Panc1 (cell line): ENCODE results near the gene TTLL5. TPM values are rescaled to one million over a fixed set of nuclear protein-coding genes. Genes with fewer than 3 reads are reported as not detected.

Experiments used
- ATAC-seq: fragments of 200-7000 bp; cut with Tn5 transposase; 2 replicates; pipeline ENCODE4 v1.9.1; 2020; ENCODE audit warnings: mild to moderate bottlenecking, moderate library complexity
- BruUV-seq: library from RNA; stranded (reverse); fragments of 400-500 nt; replicated peaks from 2 replicates; lab custom pipeline; 2021; lab: Mats Ljungman, UMichigan
- CTCF ChIA-PET: fragments of 300-600 bp; sonication (Branson Sonifier 250); formaldehyde crosslinking; loops from one replicate; lab custom pipeline; 2022; ENCODE audit warnings: antibody characterized with exemption; lab: Charles Lee
- POLR2A ChIA-PET: fragments of 300-600 bp; sonication (Branson Sonifier 250); formaldehyde crosslinking; loops from one replicate; lab custom pipeline; 2022; ENCODE audit warnings: antibody characterized with exemption; lab: Charles Lee
- DNase-seq: peaks from one replicate; pipeline ENCODE4 v3.0.0-alpha.2; 2010; ENCODE audit warnings: low read depth, low spot score
- H3K27ac ChIP-seq: 2 replicates; pipeline ENCODE4 v1.5.1; 2011; ENCODE audit warnings: mild to moderate bottlenecking, low read length, inconsistent platforms
- H3K27me3 ChIP-seq: fragments of 200-500 bp; sonication (Bioruptor generic); 2 replicates; pipeline ENCODE4 v1.6.0; 2014; ENCODE audit warnings: low read length, inconsistent platforms; ENCODE audit not compliant: control insufficient read depth, insufficient read depth
- H3K36me3 ChIP-seq: fragments of 200-500 bp; sonication (Bioruptor generic); 2 replicates; pipeline ENCODE4 v1.5.1; 2014; ENCODE audit warnings: inconsistent platforms, mild to moderate bottlenecking, low read length, moderate library complexity; ENCODE audit not compliant: control insufficient read depth, insufficient read depth
- H3K4me1 ChIP-seq: 2 replicates; pipeline ENCODE4 v1.5.1; 2011; ENCODE audit warnings: inconsistent platforms, mild to moderate bottlenecking, low read length, moderate library complexity; ENCODE audit not compliant: control insufficient read depth, insufficient read depth
- H3K4me3 ChIP-seq, 2 experiments: 2 replicates each; pipeline ENCODE4 v1.5.1; 2011 to 2012; ENCODE audit warnings: low read depth in 2 of 2, low read length in 2 of 2, mild to moderate bottlenecking in 2 of 2, inconsistent platforms in 1 of 2, moderate library complexity in 1 of 2
- H3K9me3 ChIP-seq: fragments of 200-500 bp; sonication (Bioruptor generic); 2 replicates; pipeline ENCODE4 v1.5.1; 2014; ENCODE audit warnings: low read depth, mild to moderate bottlenecking, inconsistent platforms, low read length, moderate library complexity; ENCODE audit not compliant: control insufficient read depth, insufficient read depth
- POLR2AphosphoS5 ChIP-seq: IDR thresholded peaks from 2 replicates; pipeline ENCODE4 v1.6.1; 2012; ENCODE audit warnings: mild to moderate bottlenecking, low read depth, low read length, moderate library complexity
- SIN3A ChIP-seq: IDR thresholded peaks from 2 replicates; pipeline ENCODE4 v1.6.1; 2012; ENCODE audit warnings: low read depth, mild to moderate bottlenecking, low read length, moderate library complexity, borderline replicate concordance; ENCODE audit not compliant: insufficient read depth
- TCF7L2 ChIP-seq: IDR thresholded peaks from 2 replicates; pipeline ENCODE4 v1.6.1; 2011; ENCODE audit warnings: mild to moderate bottlenecking, low read depth, low read length, inconsistent platforms
- in situ Hi-C: cut with HindIII; loops from 2 replicates; pipeline ENCODE4 v1.10.0; 2016; ENCODE audit warnings: low sequenced_read_pairs, low pct_unique_long_range_greater_than_20kb
- intact Hi-C: fragments of 100-400 bp; cut with micrococcal nuclease; formaldehyde crosslinking; loops from one replicate; pipeline ENCODE4 v1.10.0; 2022; ENCODE audit not compliant: unreplicated experiment
- total RNA-seq: library from RNA; stranded (reverse); gene quantifications from one replicate; pipeline ENCODE4 v1.2.1, GENCODE V29; 2021; ENCODE audit not compliant: unreplicated experiment
- TF ChIP-seq, protein P1 (sequence below), 2 experiments: IDR thresholded peaks; 2 replicates each; pipeline ENCODE4 v1.6.1; 2011 to 2012; ENCODE audit warnings: low read depth in 2 of 2, control low read depth in 1 of 2, low read length in 1 of 2, mild to moderate bottlenecking in 1 of 2, moderate library complexity in 1 of 2; ENCODE audit not compliant: insufficient read depth in 1 of 2
- TF ChIP-seq, protein P2 (sequence below): fragments of 450-650 bp; IDR thresholded peaks from 2 replicates; pipeline ENCODE4 v1.5.1; 2017; ENCODE audit warnings: mild to moderate bottlenecking

Gene TTLL5
- total RNA-seq, 1 experiment from 2014 or later = 23.5 TPM

DNA sequence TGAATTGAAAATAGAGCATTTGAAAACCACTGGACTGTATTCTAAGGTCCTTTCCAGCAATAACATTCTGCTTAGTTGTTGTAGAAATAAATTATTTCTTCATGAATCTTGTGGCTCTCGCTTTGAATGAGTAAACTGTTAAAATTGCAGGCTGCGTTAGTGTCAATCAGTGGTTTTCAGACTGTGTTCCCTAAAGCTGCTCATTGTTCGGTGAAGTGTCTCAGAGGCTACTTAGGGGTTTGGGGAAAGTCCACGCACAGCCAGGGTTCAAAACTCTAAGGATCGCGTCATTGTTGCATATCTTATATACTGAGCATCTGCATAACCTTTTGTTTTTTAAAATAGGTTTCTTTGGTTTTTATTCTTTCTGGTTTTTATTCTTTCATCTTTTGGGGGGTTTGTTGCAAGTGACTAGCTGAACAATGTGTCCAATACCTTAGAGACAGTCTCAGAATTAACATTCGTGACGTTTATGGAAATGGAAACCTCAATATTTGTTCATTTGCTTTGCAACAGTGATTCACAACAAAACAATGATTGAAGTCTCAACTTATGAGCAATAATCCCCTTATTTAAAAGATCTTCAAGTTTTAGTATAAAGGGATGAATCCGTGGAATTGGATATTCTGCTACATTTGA, 108.1 kb downstream of the TTLL5 start:
- no peaks in the 10 kb centered on the region for H3K27me3 ChIP-seq
- no peaks in the 10 kb centered on the region for H3K4me1 ChIP-seq
- no TSS peak for BruUV-seq
- ATAC-seq (no peak), DNase-seq (no peak)
- no peak overlapping the region for H3K27ac ChIP-seq
- intact Hi-C loops (no loop called here), in situ Hi-C loops (no loop called here)
- no peak overlapping the region for H3K4me3 ChIP-seq
- H3K36me3 ChIP-seq = no peaks in the 10 kb centered on the region; the same call in 1 of the 2 replicates
- TF ChIP-seq, protein P1, sequence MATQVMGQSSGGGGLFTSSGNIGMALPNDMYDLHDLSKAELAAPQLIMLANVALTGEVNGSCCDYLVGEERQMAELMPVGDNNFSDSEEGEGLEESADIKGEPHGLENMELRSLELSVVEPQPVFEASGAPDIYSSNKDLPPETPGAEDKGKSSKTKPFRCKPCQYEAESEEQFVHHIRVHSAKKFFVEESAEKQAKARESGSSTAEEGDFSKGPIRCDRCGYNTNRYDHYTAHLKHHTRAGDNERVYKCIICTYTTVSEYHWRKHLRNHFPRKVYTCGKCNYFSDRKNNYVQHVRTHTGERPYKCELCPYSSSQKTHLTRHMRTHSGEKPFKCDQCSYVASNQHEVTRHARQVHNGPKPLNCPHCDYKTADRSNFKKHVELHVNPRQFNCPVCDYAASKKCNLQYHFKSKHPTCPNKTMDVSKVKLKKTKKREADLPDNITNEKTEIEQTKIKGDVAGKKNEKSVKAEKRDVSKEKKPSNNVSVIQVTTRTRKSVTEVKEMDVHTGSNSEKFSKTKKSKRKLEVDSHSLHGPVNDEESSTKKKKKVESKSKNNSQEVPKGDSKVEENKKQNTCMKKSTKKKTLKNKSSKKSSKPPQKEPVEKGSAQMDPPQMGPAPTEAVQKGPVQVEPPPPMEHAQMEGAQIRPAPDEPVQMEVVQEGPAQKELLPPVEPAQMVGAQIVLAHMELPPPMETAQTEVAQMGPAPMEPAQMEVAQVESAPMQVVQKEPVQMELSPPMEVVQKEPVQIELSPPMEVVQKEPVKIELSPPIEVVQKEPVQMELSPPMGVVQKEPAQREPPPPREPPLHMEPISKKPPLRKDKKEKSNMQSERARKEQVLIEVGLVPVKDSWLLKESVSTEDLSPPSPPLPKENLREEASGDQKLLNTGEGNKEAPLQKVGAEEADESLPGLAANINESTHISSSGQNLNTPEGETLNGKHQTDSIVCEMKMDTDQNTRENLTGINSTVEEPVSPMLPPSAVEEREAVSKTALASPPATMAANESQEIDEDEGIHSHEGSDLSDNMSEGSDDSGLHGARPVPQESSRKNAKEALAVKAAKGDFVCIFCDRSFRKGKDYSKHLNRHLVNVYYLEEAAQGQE (IDR thresholded peaks at IDR 0.05; ENCODE audit: insufficient read depth in 1 of 2, low read depth in 2 of 2, low read length in 1 of 2) = no peak
- TF ChIP-seq SIN3A (no peak), TCF7L2 (no peak), POLR2AphosphoS5 (no peak)
- TF ChIP-seq, protein P2, sequence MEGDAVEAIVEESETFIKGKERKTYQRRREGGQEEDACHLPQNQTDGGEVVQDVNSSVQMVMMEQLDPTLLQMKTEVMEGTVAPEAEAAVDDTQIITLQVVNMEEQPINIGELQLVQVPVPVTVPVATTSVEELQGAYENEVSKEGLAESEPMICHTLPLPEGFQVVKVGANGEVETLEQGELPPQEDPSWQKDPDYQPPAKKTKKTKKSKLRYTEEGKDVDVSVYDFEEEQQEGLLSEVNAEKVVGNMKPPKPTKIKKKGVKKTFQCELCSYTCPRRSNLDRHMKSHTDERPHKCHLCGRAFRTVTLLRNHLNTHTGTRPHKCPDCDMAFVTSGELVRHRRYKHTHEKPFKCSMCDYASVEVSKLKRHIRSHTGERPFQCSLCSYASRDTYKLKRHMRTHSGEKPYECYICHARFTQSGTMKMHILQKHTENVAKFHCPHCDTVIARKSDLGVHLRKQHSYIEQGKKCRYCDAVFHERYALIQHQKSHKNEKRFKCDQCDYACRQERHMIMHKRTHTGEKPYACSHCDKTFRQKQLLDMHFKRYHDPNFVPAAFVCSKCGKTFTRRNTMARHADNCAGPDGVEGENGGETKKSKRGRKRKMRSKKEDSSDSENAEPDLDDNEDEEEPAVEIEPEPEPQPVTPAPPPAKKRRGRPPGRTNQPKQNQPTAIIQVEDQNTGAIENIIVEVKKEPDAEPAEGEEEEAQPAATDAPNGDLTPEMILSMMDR = no peak
- CTCF ChIA-PET = no interaction called here
- no peaks in the 10 kb centered on the region for H3K9me3 ChIP-seq
- POLR2A ChIA-PET = no interaction called here

DNA sequence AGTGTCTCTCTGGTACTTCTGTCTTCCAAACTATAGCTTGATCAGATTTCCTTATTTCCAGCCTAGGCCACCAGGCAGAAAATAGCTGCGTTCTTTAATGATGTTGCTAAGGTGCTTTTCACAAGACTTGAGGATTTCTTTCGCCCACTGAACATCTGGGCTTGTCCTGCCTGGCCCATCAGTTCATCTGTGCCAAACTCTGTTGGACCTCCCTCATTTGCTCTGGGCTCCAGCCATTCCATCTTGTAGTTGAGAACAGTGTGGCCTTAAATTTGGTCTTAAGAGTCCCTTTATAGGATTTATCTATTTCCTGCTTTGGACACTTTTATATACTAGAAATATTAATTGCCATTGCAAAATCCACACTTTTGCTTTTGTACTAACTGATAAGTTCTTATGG, 109.6 kb downstream of the TTLL5 start:
- BruUV-seq = no TSS peak
- Histone ChIP-seq H3K4me1 (no peaks in the 10 kb centered on the region), H3K9me3 (no peaks in the 10 kb centered on the region), H3K36me3 (no peaks in the 10 kb centered on the region; the same call in none of the 2 replicates), H3K27ac (no peak overlapping the region), H3K4me3 (no peak overlapping the region), H3K27me3 (no peaks in the 10 kb centered on the region)
- in situ Hi-C loops = no loop called here
- ChIA-PET CTCF (no interaction called here), POLR2A (no interaction called here)
- intact Hi-C loops = no loop called here
- DNase-seq = no peak
- no peak for ATAC-seq
- TF ChIP-seq POLR2AphosphoS5 (no peak), TCF7L2 (no peak)

DNA sequence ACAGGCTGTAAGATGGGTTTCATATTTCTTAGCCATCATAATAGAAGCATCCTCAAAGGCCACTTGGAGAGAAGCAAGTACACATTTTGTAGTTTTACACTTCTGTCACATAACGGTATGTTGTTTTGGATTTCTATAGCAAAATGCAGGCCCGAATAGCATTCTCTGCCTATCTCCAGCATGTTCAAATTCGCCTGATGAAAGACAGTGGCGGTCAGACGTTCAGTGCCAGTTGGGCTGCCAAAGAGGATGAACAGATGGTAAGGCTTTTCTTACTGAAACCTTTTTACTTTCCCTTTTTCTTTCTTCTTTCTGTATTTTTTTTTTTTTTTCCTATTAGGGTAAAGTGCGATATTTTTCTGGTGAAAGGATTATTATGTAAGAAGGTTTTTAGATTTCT, 110.5 kb downstream of the TTLL5 start:
- ATAC-seq (no peak), DNase-seq (no peak)
- H3K36me3 ChIP-seq = peaks cover 2% of the 10 kb centered on the region
- intact Hi-C loops (no loop called here), in situ Hi-C loops (no loop called here)
- POLR2A ChIA-PET = no interaction called here
- no peak overlapping the region for H3K27ac ChIP-seq
- no peaks in the 10 kb centered on the region for H3K4me1 ChIP-seq
- H3K9me3 ChIP-seq = no peaks in the 10 kb centered on the region
- no peaks in the 10 kb centered on the region for H3K27me3 ChIP-seq
- TF ChIP-seq POLR2AphosphoS5 (no peak), SIN3A (no peak), TCF7L2 (no peak)
- TF ChIP-seq, protein P1 (IDR thresholded peaks at IDR 0.05; ENCODE audit: insufficient read depth in 1 of 2, low read depth in 2 of 2, low read length in 1 of 2) = no peak
- TF ChIP-seq, protein P2 = no peak
- CTCF ChIA-PET = no interaction called here
- no TSS peak for BruUV-seq
- no peak overlapping the region for H3K4me3 ChIP-seq
